ENCODE results near the gene PNPLA6.

The PNPLA6 gene

DNA sequence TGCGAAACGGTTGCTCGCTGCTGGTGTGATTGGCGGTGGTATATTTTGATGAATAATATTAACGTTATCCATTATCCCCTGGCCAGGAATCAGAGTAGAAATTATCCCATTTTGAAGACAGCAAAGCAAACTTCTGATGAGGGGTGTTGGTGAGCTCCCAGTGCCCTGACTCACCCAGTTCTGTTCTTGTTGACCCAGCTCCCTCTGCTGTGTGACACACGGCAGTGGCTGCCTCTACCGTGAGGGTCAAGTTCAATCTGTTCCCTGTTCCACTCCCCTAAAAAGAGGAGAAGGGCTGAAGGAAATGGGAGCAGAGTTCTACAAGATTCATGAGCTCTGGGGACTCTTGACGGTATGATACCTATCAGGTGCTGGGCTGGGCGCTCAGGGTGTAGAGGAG, 62.2 kb downstream of the PNPLA6 start:
- Histone ChIP-seq H2BK5ac (ENCODE audit: low read length) (no peak overlapping the region), H3K14ac (ENCODE audit: low read length) (no peak overlapping the region), H4K91ac (ENCODE audit: low read depth, low read length, poor library complexity) (no peak overlapping the region), H3K4me3 (ENCODE audit: low read length in 2 of 2) (no peak overlapping the region), H3K4me1 (ENCODE audit: control insufficient read depth in 2 of 2, insufficient read depth in 1 of 2, low read depth in 1 of 2, low read length in 2 of 2) (peaks cover 5 to 6% of the 10 kb centered on the region in 2 donors), H3K18ac (ENCODE audit: low read length) (no peak overlapping the region), H3K36me3 (replicated peaks in 1 of 2; ENCODE audit: control insufficient read depth in 2 of 2, insufficient read depth in 2 of 2, low read length in 2 of 2) (no peaks in the 10 kb centered on the region), H3K4me2 (ENCODE audit: insufficient read depth, low read length, poor library complexity, severe bottlenecking) (no peak overlapping the region), H2AFZ (ENCODE audit: low read length) (no peak overlapping the region), H2BK12ac (ENCODE audit: low read length) (no peak overlapping the region), H2BK120ac (ENCODE audit: low read depth, low read length) (no peak overlapping the region), H3K79me1 (ENCODE audit: low read depth, low read length) (no peaks in the 10 kb centered on the region), H3K9ac (ENCODE audit: low read depth, low read length, poor library complexity) (no peak overlapping the region), H3K23ac (ENCODE audit: low read depth, low read length, poor library complexity) (no peak overlapping the region), H2AK5ac (ENCODE audit: low read depth, low read length) (no peak overlapping the region), H4K8ac (ENCODE audit: low read depth, low read length) (no peak overlapping the region), H3K9me3 (replicated peaks in 1 of 2; ENCODE audit: control insufficient read depth in 2 of 2, insufficient read depth in 1 of 2, low read depth in 1 of 2, low read length in 2 of 2) (no peaks in the 10 kb centered on the region), H3K4ac (ENCODE audit: low read length) (no peak overlapping the region), H3K27me3 (ENCODE audit: control insufficient read depth in 3 of 3, insufficient read depth in 3 of 3, low read depth in 1 of 3, low read length in 3 of 3) (peaks cover 0 to 16% (median 7%) of the 10 kb centered on the region in 3 experiments), H2BK15ac (ENCODE audit: low read length) (no peak overlapping the region), H3K27ac (replicated peaks; ENCODE audit: low read length) (no peak overlapping the region)
- whole genome bisulfite sequencing, 2 donors (ENCODE audit: extremely low coverage in 2 of 2, insufficient read length in 2 of 2, insufficient replicate concordance in 1 of 2), result no CpG with 5 or more reads among the region's 9 CpGs
- DNase-seq (ENCODE audit: low spot score), result no peak

DNA sequence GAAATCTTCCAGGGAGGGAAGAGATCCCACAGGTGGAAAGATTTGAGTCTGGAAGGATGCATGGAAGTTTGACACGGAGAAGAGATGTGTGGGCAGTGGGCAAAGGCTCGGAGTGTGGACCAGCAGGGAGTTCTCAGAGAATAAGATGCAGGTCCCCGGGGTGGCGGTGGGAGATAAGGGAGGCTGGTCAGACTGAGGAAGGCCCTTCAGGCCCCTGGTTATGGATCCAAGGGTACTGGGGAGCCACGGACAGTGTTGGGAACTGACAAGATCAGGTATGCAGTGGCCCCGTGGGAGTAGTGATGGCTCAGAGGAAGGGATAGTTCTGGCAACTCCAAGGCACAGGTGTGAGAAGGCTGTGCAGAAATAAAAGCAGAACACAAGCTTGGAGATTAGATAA, 62.7 kb downstream of the PNPLA6 start:
- Histone ChIP-seq H3K9ac (ENCODE audit: low read depth, low read length, poor library complexity) (no peak overlapping the region), H3K27ac (replicated peaks; ENCODE audit: low read length) (no peak overlapping the region), H3K14ac (ENCODE audit: low read length) (no peak overlapping the region), H4K8ac (ENCODE audit: low read depth, low read length) (no peak overlapping the region), H2BK5ac (ENCODE audit: low read length) (no peak overlapping the region), H3K4me3 (ENCODE audit: low read length in 2 of 2) (no peak overlapping the region), H2BK15ac (ENCODE audit: low read length) (no peak overlapping the region), H3K27me3 (ENCODE audit: control insufficient read depth in 3 of 3, insufficient read depth in 3 of 3, low read depth in 1 of 3, low read length in 3 of 3) (peaks cover 0 to 16% (median 7%) of the 10 kb centered on the region in 3 experiments), H3K4ac (ENCODE audit: low read length) (no peak overlapping the region), H3K9me3 (replicated peaks in 1 of 2; ENCODE audit: control insufficient read depth in 2 of 2, insufficient read depth in 1 of 2, low read depth in 1 of 2, low read length in 2 of 2) (no peaks in the 10 kb centered on the region), H2BK12ac (ENCODE audit: low read length) (no peak overlapping the region), H2AFZ (ENCODE audit: low read length) (no peak overlapping the region), H3K23ac (ENCODE audit: low read depth, low read length, poor library complexity) (no peak overlapping the region), H2BK120ac (ENCODE audit: low read depth, low read length) (no peak overlapping the region), H3K4me2 (ENCODE audit: insufficient read depth, low read length, poor library complexity, severe bottlenecking) (no peak overlapping the region), H3K36me3 (replicated peaks in 1 of 2; ENCODE audit: control insufficient read depth in 2 of 2, insufficient read depth in 2 of 2, low read length in 2 of 2) (no peaks in the 10 kb centered on the region), H3K4me1 (ENCODE audit: control insufficient read depth in 2 of 2, insufficient read depth in 1 of 2, low read depth in 1 of 2, low read length in 2 of 2) (peaks cover 5 to 6% of the 10 kb centered on the region in 2 donors), H3K18ac (ENCODE audit: low read length) (no peak overlapping the region), H2AK5ac (ENCODE audit: low read depth, low read length) (no peak overlapping the region), H4K91ac (ENCODE audit: low read depth, low read length, poor library complexity) (no peak overlapping the region), H3K79me1 (ENCODE audit: low read depth, low read length) (no peaks in the 10 kb centered on the region)
- no peak for DNase-seq (ENCODE audit: low spot score)
- WGBS, 2 donors (ENCODE audit: extremely low coverage in 2 of 2, insufficient read length in 2 of 2, insufficient replicate concordance in 1 of 2), result no CpG with 5 or more reads among the region's 6 CpGs

GRCh38 chr19:7600721-7601120, 65.2 kb downstream of the PNPLA6 start:
- Histone ChIP-seq H3K4ac (ENCODE audit: low read length) (no peak overlapping the region), H3K27ac (replicated peaks; ENCODE audit: low read length) (no peak overlapping the region), H3K4me2 (ENCODE audit: insufficient read depth, low read length, poor library complexity, severe bottlenecking) (no peak overlapping the region), H3K9ac (ENCODE audit: low read depth, low read length, poor library complexity) (no peak overlapping the region), H3K4me1 (ENCODE audit: control insufficient read depth in 2 of 2, insufficient read depth in 1 of 2, low read depth in 1 of 2, low read length in 2 of 2) (peaks cover 5 to 6% of the 10 kb centered on the region in 2 donors), H2BK5ac (ENCODE audit: low read length) (no peak overlapping the region), H4K91ac (ENCODE audit: low read depth, low read length, poor library complexity) (no peak overlapping the region), H3K23ac (ENCODE audit: low read depth, low read length, poor library complexity) (no peak overlapping the region), H2AK5ac (ENCODE audit: low read depth, low read length) (no peak overlapping the region), H3K27me3 (ENCODE audit: control insufficient read depth in 3 of 3, insufficient read depth in 3 of 3, low read depth in 1 of 3, low read length in 3 of 3) (peaks cover 0 to 13% (median 7%) of the 10 kb centered on the region in 3 experiments), H3K9me3 (replicated peaks in 1 of 2; ENCODE audit: control insufficient read depth in 2 of 2, insufficient read depth in 1 of 2, low read depth in 1 of 2, low read length in 2 of 2) (no peaks in the 10 kb centered on the region), H2BK120ac (ENCODE audit: low read depth, low read length) (no peak overlapping the region), H2BK15ac (ENCODE audit: low read length) (no peak overlapping the region), H3K14ac (ENCODE audit: low read length) (no peak overlapping the region), H3K36me3 (replicated peaks in 1 of 2; ENCODE audit: control insufficient read depth in 2 of 2, insufficient read depth in 2 of 2, low read length in 2 of 2) (no peaks in the 10 kb centered on the region), H3K18ac (ENCODE audit: low read length) (no peak overlapping the region), H4K8ac (ENCODE audit: low read depth, low read length) (no peak overlapping the region), H2BK12ac (ENCODE audit: low read length) (no peak overlapping the region), H3K4me3 (ENCODE audit: low read length in 2 of 2) (no peak overlapping the region), H3K79me1 (ENCODE audit: low read depth, low read length) (no peaks in the 10 kb centered on the region), H2AFZ (ENCODE audit: low read length) (no peak overlapping the region)
- DNase-seq (ENCODE audit: low spot score), result no peak

- H3K18ac ChIP-seq (ENCODE audit: low read length), result no peak overlapping the region
- peaks cover 2% of the 10 kb centered on the region for H3K79me1 ChIP-seq (ENCODE audit: low read depth, low read length)
Measured at GRCh38 chr19:7602240-7602934, 66.9 kb downstream of the PNPLA6 start.

More at GRCh38 chr19:7602240-7602934, 66.9 kb downstream of the PNPLA6 start:
- no peak overlapping the region for H3K23ac ChIP-seq (ENCODE audit: low read depth, low read length, poor library complexity)
- no peaks in the 10 kb centered on the region for H3K9me3 ChIP-seq (replicated peaks in 1 of 2; ENCODE audit: control insufficient read depth in 2 of 2, insufficient read depth in 1 of 2, low read depth in 1 of 2, low read length in 2 of 2)
- no peak for DNase-seq (ENCODE audit: low spot score)
- no peak overlapping the region for H3K9ac ChIP-seq (ENCODE audit: low read depth, low read length, poor library complexity)
- no peak overlapping the region for H2BK15ac ChIP-seq (ENCODE audit: low read length)
- H3K4me2 ChIP-seq (ENCODE audit: insufficient read depth, low read length, poor library complexity, severe bottlenecking), result no peak overlapping the region
- no peak overlapping the region for H3K4ac ChIP-seq (ENCODE audit: low read length)
- no peak overlapping the region for H2BK12ac ChIP-seq (ENCODE audit: low read length)
- H3K27me3 ChIP-seq (ENCODE audit: control insufficient read depth in 3 of 3, insufficient read depth in 3 of 3, low read depth in 1 of 3, low read length in 3 of 3), result peaks cover 0 to 2% (median 0%) of the 10 kb centered on the region in 3 experiments
- H3K4me3 ChIP-seq (ENCODE audit: low read length in 2 of 2), result no peak overlapping the region
- no peak overlapping the region for H4K8ac ChIP-seq (ENCODE audit: low read depth, low read length)
- H4K91ac ChIP-seq (ENCODE audit: low read depth, low read length, poor library complexity), result no peak overlapping the region
- H2BK120ac ChIP-seq (ENCODE audit: low read depth, low read length), result no peak overlapping the region
- no CpG with 5 or more reads among the region's 15 CpGs for WGBS, 2 donors (ENCODE audit: extremely low coverage in 2 of 2, insufficient read length in 2 of 2, insufficient replicate concordance in 1 of 2)
- no peak overlapping the region for H2BK5ac ChIP-seq (ENCODE audit: low read length)
- no peaks in the 10 kb centered on the region for H3K36me3 ChIP-seq (replicated peaks in 1 of 2; ENCODE audit: control insufficient read depth in 2 of 2, insufficient read depth in 2 of 2, low read length in 2 of 2)
- no peak overlapping the region for H3K14ac ChIP-seq (ENCODE audit: low read length)
- H2AK5ac ChIP-seq (ENCODE audit: low read depth, low read length), result no peak overlapping the region
- no peak overlapping the region for H2AFZ ChIP-seq (ENCODE audit: low read length)
- no peak overlapping the region for H3K27ac ChIP-seq (replicated peaks; ENCODE audit: low read length)
- H3K4me1 ChIP-seq (ENCODE audit: control insufficient read depth in 2 of 2, insufficient read depth in 1 of 2, low read depth in 1 of 2, low read length in 2 of 2), result no peaks in the 10 kb centered on the region
